Left lung (tissue), 10 donors: ENCODE measurements around the gene HOXC6. TPM values are rescaled to one million over a fixed set of nuclear protein-coding genes. Genes with fewer than 3 reads are reported as not detected.

Source experiments
- ATAC-seq: fragments of 200-7000 bp; cut with Tn5 transposase; one replicate; pipeline ENCODE4 v1.9.1; 2020; ENCODE audit warnings: moderate library complexity
- DNase-seq, 4 donors: peaks; one replicate each; pipeline ENCODE4 v3.0.0-alpha.2; 2013 to 2020
- H3K27ac ChIP-seq, 2 donors: fragments of 200-600 bp; sonication (generic) in 1 of 2; one replicate each; pipeline versions ENCODE4 v1.5.0 to v1.8.0; 2020 to 2021
- H3K27me3 ChIP-seq, 2 donors: fragments of 200-600 bp; sonication (generic) in 1 of 2; one replicate each; pipeline versions ENCODE4 v1.5.0 to v1.8.0; 2020 to 2021
- H3K36me3 ChIP-seq, 2 donors: fragments of 200-600 bp; sonication (generic) in 1 of 2; one replicate each; pipeline versions ENCODE4 v1.5.0 to v1.8.0; 2020 to 2021
- H3K4me1 ChIP-seq, 2 donors: fragments of 200-600 bp; one replicate each; pipeline ENCODE4 v1.8.0; 2021
- H3K4me3 ChIP-seq, 2 donors: fragments of 200-600 bp; sonication (generic) in 1 of 2; one replicate each; pipeline versions ENCODE4 v1.5.0 to v1.8.0; 2020 to 2021; ENCODE audit warnings: mild to moderate bottlenecking in 1 of 2
- H3K9me3 ChIP-seq, 2 donors: fragments of 200-600 bp; sonication (generic) in 1 of 2; one replicate each; pipeline versions ENCODE4 v1.5.0 to v1.8.0; 2020 to 2021
- CTCF ChIP-seq, 2 donors: fragments of 200-600 bp; sonication (generic) in 1 of 2; IDR thresholded peaks; one replicate each; pipeline versions ENCODE4 v1.5.0 to v1.8.0; 2021; ENCODE audit warnings: antibody characterized with exemption in 2 of 2
- intact Hi-C, 2 donors: fragments of 100-400 bp; cut with DNase I; formaldehyde crosslinking; loops; one replicate each; pipeline versions ENCODE4 v1.11.2 to v1.14.2; 2022
- polyA plus RNA-seq, 6 donors: library from polyadenylated mRNA; unstranded; fragments of 120-200 nt; gene quantifications; one replicate each; pipeline ENCODE4 v1.2.1, GENCODE V29; 2013; ENCODE audit not compliant: insufficient read length in 6 of 6
- total RNA-seq, 2 donors: library from RNA; stranded (reverse); fragmentation: NEBNext Ultra II Directional; extraction: Animal tissue kit (Norgen Biotek cat#: 25700); gene quantifications; one replicate each; pipeline ENCODE4 v1.2.1, GENCODE V29; 2021
- donor health status: DM: no; HTN: yes; CAD: no.
- donor health status: DM: no; HTN: no; CAD: no.

Gene HOXC6
- total and polyA plus RNA-seq, 8 donors, result 0.93 to 3.2 (median 2.1) TPM

GRCh38 chr12:54014377-54015017, 13.7 kb upstream of the HOXC6 start:
- peaks cover 0 to 28% of the 10 kb centered on the region in 2 donors for H3K4me1 ChIP-seq
- peaks cover 91 to 100% of the 10 kb centered on the region in 2 donors for H3K27me3 ChIP-seq
- peak in 1 of 4 donors; percentile 53 for DNase-seq
- H3K9me3 ChIP-seq, result no peaks in the 10 kb centered on the region
- H3K4me3 ChIP-seq, result no peak overlapping the region
- no peak for ATAC-seq
- no peak overlapping the region for H3K27ac ChIP-seq
- intact Hi-C loops, result loop anchor here in 1 of 2 donors (5.0 kb wide), 1 partner anchor 178 kb away; no protein-coding TSS in a partner anchor
- H3K36me3 ChIP-seq, result no peaks in the 10 kb centered on the region
- TF ChIP-seq CTCF (IDR thresholded peaks at IDR 0.05), result no peak

- peaks cover 0 to 25% of the 10 kb centered on the region in 2 donors for H3K4me1 ChIP-seq
- intact Hi-C loops, result no loop called here
- DNase-seq (peak in 1 of 4 donors; percentile 7), ATAC-seq (no peak)
- H3K36me3 ChIP-seq, result no peaks in the 10 kb centered on the region
- no peaks in the 10 kb centered on the region for H3K9me3 ChIP-seq
- H3K27me3 ChIP-seq, result peaks cover 88 to 100% of the 10 kb centered on the region in 2 donors
- H3K27ac ChIP-seq, result no peak overlapping the region
- TF ChIP-seq CTCF (IDR thresholded peaks at IDR 0.05), result no peak
- no peak overlapping the region for H3K4me3 ChIP-seq
Measured at GRCh38 chr12:54015018-54015931, 13.0 kb upstream of the HOXC6 start.

GRCh38 chr12:54016051-54016450, 12.2 kb upstream of the HOXC6 start:
- DNase-seq (peak in 1 of 4 donors; percentile 1), ATAC-seq (no peak)
- no peak overlapping the region for H3K4me3 ChIP-seq
- TF ChIP-seq CTCF (IDR thresholded peaks at IDR 0.05), result no peak
- peaks cover 0 to 25% of the 10 kb centered on the region in 2 donors for H3K4me1 ChIP-seq
- H3K27me3 ChIP-seq, result peaks cover 88 to 100% of the 10 kb centered on the region in 2 donors
- H3K27ac ChIP-seq, result no peak overlapping the region
- intact Hi-C loops, result no loop called here
- H3K36me3 ChIP-seq, result no peaks in the 10 kb centered on the region
- H3K9me3 ChIP-seq, result no peaks in the 10 kb centered on the region

- DNase-seq (peak in 1 of 4 donors; percentile 56), ATAC-seq (no peak)
- TF ChIP-seq CTCF (IDR thresholded peaks at IDR 0.05), result no peak
- Histone ChIP-seq H3K36me3 (no peaks in the 10 kb centered on the region), H3K27ac (no peak overlapping the region), H3K4me3 (no peak overlapping the region), H3K4me1 (peaks cover 0 to 22% of the 10 kb centered on the region in 2 donors), H3K9me3 (no peaks in the 10 kb centered on the region), H3K27me3 (peaks cover 89 to 100% of the 10 kb centered on the region in 2 donors)
- intact Hi-C loops, result no loop called here
Measured at GRCh38 chr12:54016478-54016964, 11.7 kb upstream of the HOXC6 start.
